MCF 10A (cell line): Measurements from ENCODE around the gene MEF2A. TPM values are rescaled to one million over a fixed set of nuclear protein-coding genes. Genes with fewer than 3 reads are reported as not detected.

Source experiments
- BruUV-seq: library from RNA; stranded (reverse); fragments of 400-500 nt; replicated peaks from 2 replicates; lab custom pipeline; 2021; lab: Mats Ljungman, UMichigan
- CTCF ChIA-PET: fragments of 300-600 bp; sonication (Branson Sonifier 250); formaldehyde crosslinking; extraction: SDS; loops from one replicate; lab custom pipeline; 2021; ENCODE audit warnings: antibody characterized with exemption, inconsistent platforms; lab: Yijun Ruan, JAX
- POLR2A ChIA-PET: fragments of 300-600, 350-650 bp; sonication (Branson Sonifier 250); formaldehyde crosslinking; extraction: SDS; loops from one replicate; lab custom pipeline; 2020; ENCODE audit warnings: antibody characterized with exemption, inconsistent platforms; lab: Yijun Ruan, JAX
- DNase-seq: peaks from one replicate; pipeline ENCODE4 v3.0.0-alpha.2; 2018; ENCODE audit not compliant: unreplicated experiment
- H3K27ac Mint-ChIP-seq: one replicate; pipeline ENCODE4 v1.8.0; 2022; ENCODE audit warnings: mild to moderate bottlenecking, low read depth, mixed read lengths; ENCODE audit not compliant: unreplicated experiment
- H3K27me3 Mint-ChIP-seq: one replicate; pipeline ENCODE4 v1.8.0; 2022; ENCODE audit warnings: mixed read lengths; ENCODE audit not compliant: insufficient read depth, unreplicated experiment
- H3K36me3 Mint-ChIP-seq: one replicate; pipeline ENCODE4 v1.8.0; 2022; ENCODE audit warnings: mild to moderate bottlenecking, moderate library complexity, mixed read lengths; ENCODE audit not compliant: insufficient read depth, unreplicated experiment
- H3K4me1 Mint-ChIP-seq: one replicate; pipeline ENCODE4 v1.8.0; 2022; ENCODE audit warnings: mixed read lengths; ENCODE audit not compliant: insufficient read depth, unreplicated experiment
- H3K4me3 Mint-ChIP-seq: one replicate; pipeline ENCODE4 v1.8.0; 2022; ENCODE audit warnings: mild to moderate bottlenecking, moderate library complexity, mixed read lengths; ENCODE audit not compliant: unreplicated experiment
- H3K9me3 Mint-ChIP-seq: one replicate; pipeline ENCODE4 v1.8.0; 2022; ENCODE audit warnings: mixed read lengths; ENCODE audit not compliant: unreplicated experiment
- CTCF ChIP-seq: fragments of 200-600 bp; IDR thresholded peaks from one replicate; pipeline ENCODE4 v1.8.0; 2022; ENCODE audit warnings: antibody characterized with exemption, mild to moderate bottlenecking; ENCODE audit not compliant: unreplicated experiment
- intact Hi-C: fragments of 100-400 bp; cut with micrococcal nuclease; formaldehyde crosslinking; loops from 2 replicates; pipeline ENCODE4 v1.14.1; 2022
- total RNA-seq: library from RNA; stranded (reverse); gene quantifications from 2 replicates; pipeline ENCODE4 v1.2.3, GENCODE V29; 2022

The MEF2A gene
- total RNA-seq, 1 experiment from 2014 or later = 52.9 TPM

- intact Hi-C loops = no loop called here
- CTCF ChIA-PET = interaction anchor here (0.6 to 1.1 kb wide), 3 partner anchors 35 to 396 kb away, joined by 3 to 5 read pairs (median 4); no protein-coding TSS in a partner anchor
- no peak for TF ChIP-seq CTCF
- POLR2A ChIA-PET = interaction anchor here (0.9 to 1.3 kb wide), 2 partner anchors 14 to 18 kb away, joined by 3 to 5 read pairs; no protein-coding TSS in a partner anchor
- no peak overlapping the region for H3K4me3 Mint-ChIP-seq
- DNase-seq = no peak
- H3K27me3 Mint-ChIP-seq = no peaks in the 10 kb centered on the region
- no TSS peak for BruUV-seq
- H3K36me3 Mint-ChIP-seq = peaks cover 34% of the 10 kb centered on the region
- no peaks in the 10 kb centered on the region for H3K9me3 Mint-ChIP-seq
- H3K27ac Mint-ChIP-seq = no peak overlapping the region
- H3K4me1 Mint-ChIP-seq = peaks cover 5% of the 10 kb centered on the region
These were observed 102.9 kb downstream of the MEF2A start for GRCh38 chr15:99668533-99669182.

- Mint-ChIP-seq H3K4me3 (no peak overlapping the region), H3K4me1 (peaks cover 5% of the 10 kb centered on the region), H3K9me3 (no peaks in the 10 kb centered on the region), H3K27me3 (no peaks in the 10 kb centered on the region), H3K27ac (no peak overlapping the region), H3K36me3 (peaks cover 35% of the 10 kb centered on the region)
- no peak for DNase-seq
- no peak for TF ChIP-seq CTCF
- intact Hi-C loops = no loop called here
- ChIA-PET POLR2A (interaction anchor here (0.6 to 1.3 kb wide), 4 partner anchors 13 to 348 kb away, joined by 3 to 5 read pairs (median 3); no protein-coding TSS in a partner anchor), CTCF (interaction anchor here (0.6 to 1.1 kb wide), 2 partner anchors 34 to 396 kb away, joined by 3 to 5 read pairs; no protein-coding TSS in a partner anchor)
- BruUV-seq = no TSS peak
These were observed 103.5 kb downstream of the MEF2A start for GRCh38 chr15:99669250-99669649.

- H3K27ac Mint-ChIP-seq = no peak overlapping the region
- no peak overlapping the region for H3K4me3 Mint-ChIP-seq
- no peak for DNase-seq
- no peaks in the 10 kb centered on the region for H3K9me3 Mint-ChIP-seq
- no peaks in the 10 kb centered on the region for H3K27me3 Mint-ChIP-seq
- intact Hi-C loops = no loop called here
- ChIA-PET POLR2A (interaction anchor here (0.5 kb wide), 1 partner anchor 34 kb away, joined by 3 read pairs; no protein-coding TSS in a partner anchor), CTCF (no interaction called here)
- TF ChIP-seq CTCF = no peak
- BruUV-seq = no TSS peak
- H3K36me3 Mint-ChIP-seq = peaks cover 55% of the 10 kb centered on the region
- H3K4me1 Mint-ChIP-seq = peaks cover 5% of the 10 kb centered on the region
These were observed 106.3 kb downstream of the MEF2A start for GRCh38 chr15:99671926-99672635.

GRCh38 chr15:99673111-99673510 is 107.3 kb downstream of the MEF2A start:
- ChIA-PET CTCF (interaction anchor here (0.8 kb wide), 1 partner anchor 312 kb away, joined by 4 read pairs; no protein-coding TSS in a partner anchor), POLR2A (no interaction called here)
- intact Hi-C loops = no loop called here
- BruUV-seq = no TSS peak
- TF ChIP-seq CTCF = no peak
- Mint-ChIP-seq H3K36me3 (peaks cover 63% of the 10 kb centered on the region), H3K4me3 (no peak overlapping the region), H3K9me3 (no peaks in the 10 kb centered on the region), H3K27ac (no peak overlapping the region), H3K27me3 (no peaks in the 10 kb centered on the region), H3K4me1 (peaks cover 5% of the 10 kb centered on the region)
- no peak for DNase-seq
